Transverse colon (tissue), 4 donors: ENCODE results near the gene FKBP4. TPM values are rescaled to one million over a fixed set of nuclear protein-coding genes. Genes with fewer than 3 reads are reported as not detected.

Experiments used
- DNase-seq: peaks from one replicate; pipeline ENCODE4 v3.0.0-alpha.2; 2019
- H3K27ac ChIP-seq, 4 donors: fragments of 200-600 bp; sonication (generic); 2 replicates each; pipeline ENCODE4 v1.5.1; 2016 to 2018; ENCODE audit warnings: inconsistent platforms in 4 of 4
- H3K27me3 ChIP-seq: fragments of 200-600 bp; sonication (generic); 2 replicates; pipeline ENCODE4 v1.5.1; 2017; ENCODE audit warnings: inconsistent platforms
- H3K36me3 ChIP-seq, 4 donors: fragments of 200-600 bp; sonication (generic); 2 replicates each; pipeline ENCODE4 v1.5.1; 2017 to 2019; ENCODE audit warnings: inconsistent platforms in 4 of 4
- H3K4me1 ChIP-seq, 4 donors: fragments of 200-600 bp; sonication (generic); 2 replicates each; pipeline ENCODE4 v1.5.1; 2017 to 2020; ENCODE audit warnings: inconsistent platforms in 4 of 4
- H3K4me3 ChIP-seq, 4 donors: fragments of 200-600 bp; sonication (generic); 1 replicate in 1 of 4; 2 replicates in 3 of 4; pipeline versions ENCODE4 v1.5.1 to v1.6.1; 2017 to 2019; ENCODE audit warnings: inconsistent platforms in 4 of 4
- H3K9me3 ChIP-seq, 2 donors: fragments of 200-600 bp; sonication (generic); 2 replicates each; pipeline ENCODE4 v1.5.1; 2017 to 2019; ENCODE audit warnings: inconsistent platforms in 2 of 2
- EP300 ChIP-seq: sonication (generic); formaldehyde crosslinking; IDR thresholded peaks from one replicate; pipeline ENCODE4 v1.6.1; 2017; ENCODE audit warnings: antibody characterized with exemption, low read depth
- POLR2A ChIP-seq: fragments of 450-650 bp; IDR thresholded peaks from one replicate; pipeline ENCODE4 v1.6.1; 2016; ENCODE audit warnings: antibody characterized with exemption, mild to moderate bottlenecking, moderate library complexity
- POLR2AphosphoS5 ChIP-seq, 3 donors: sonication (generic); formaldehyde crosslinking; IDR thresholded peaks; one replicate each; pipeline ENCODE4 v1.6.1; 2016; ENCODE audit warnings: antibody characterized with exemption in 3 of 3
- WGBS, 2 donors: methylation state at CpG; one replicate each; pipeline ENCODE4 v1.1.5; 2018; ENCODE audit warnings: low coverage in 1 of 2; 5-methylcytosine and 5-hydroxymethylcytosine counted together
- in situ Hi-C, 4 donors: fragments of 200-750 bp; cut with MboI; loops; one replicate each; pipeline versions ENCODE4 v1.15.0 to v1.15.1; 2017; ENCODE audit warnings: low sequenced_read_pairs in 3 of 4, low pct_ligation_motif_present in 1 of 4, low pct_unique_long_range_greater_than_20kb in 1 of 4
- intact Hi-C: fragments of 100-400 bp; cut with DNase I; formaldehyde crosslinking; loops from one replicate; pipeline ENCODE4 v1.15.1; 2023; ENCODE audit warnings: low total_unique reads
- total RNA-seq, 4 donors: library from RNA; depleted of rRNA; stranded (reverse); fragments of >200 nt; gene quantifications; one replicate each; pipeline ENCODE4 v1.1.0, GENCODE V29; 2016
- TF ChIP-seq, protein P1 (sequence below), 5 experiments: fragments of 200-600 bp in 3 of 5; fragments of 450-650 bp in 2 of 5; sonication (generic) in 3 of 5; IDR thresholded peaks; 1 replicate in 2 of 5; 2 replicates in 3 of 5; pipeline ENCODE4 v1.5.1; 2016 to 2017; ENCODE audit warnings: antibody characterized with exemption in 5 of 5, inconsistent platforms in 3 of 5, mild to moderate bottlenecking in 2 of 5, moderate library complexity in 1 of 5

Gene FKBP4
- total RNA-seq, 4 donors from 2014 or later, result 35.4 to 82.4 (median 49.2) TPM

DNA sequence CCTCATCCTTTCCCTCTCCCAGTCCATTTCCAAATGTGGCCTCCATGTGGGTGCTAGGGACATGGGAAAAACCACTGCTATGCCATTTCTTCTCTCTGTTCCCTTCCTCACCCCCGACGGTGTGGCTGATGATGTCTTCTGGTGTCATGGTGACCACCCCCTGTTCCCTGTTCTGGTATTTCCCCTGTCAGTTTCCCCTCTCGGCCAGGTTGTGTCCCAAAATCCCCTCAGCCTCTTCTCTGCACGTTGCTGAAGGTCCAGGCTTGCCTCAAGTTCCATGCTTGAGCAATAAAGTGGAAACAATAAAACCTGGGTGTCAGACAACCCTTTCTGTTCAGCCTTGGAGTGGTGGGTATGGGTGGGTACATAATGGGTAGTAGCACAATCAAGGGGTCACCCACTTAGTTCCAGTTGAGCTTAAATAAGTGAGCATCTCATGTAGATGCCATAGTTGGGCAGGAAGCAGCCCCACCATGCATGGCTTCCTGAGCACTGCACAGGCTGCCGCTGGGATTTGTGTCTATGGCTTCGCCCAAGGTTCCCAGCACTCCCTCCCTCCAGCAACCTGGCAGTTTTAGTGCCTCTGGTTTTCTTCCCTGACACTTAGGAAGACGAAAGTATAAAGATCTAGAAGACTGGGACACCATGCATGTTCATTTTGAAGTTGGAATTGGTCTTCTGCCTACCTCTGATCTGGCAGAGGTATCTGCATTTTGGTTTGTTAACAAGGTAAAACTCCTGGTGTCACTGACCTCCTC, 9.0 kb downstream of the FKBP4 start:
- H3K27me3 ChIP-seq, result no peaks in the 10 kb centered on the region
- H3K27ac ChIP-seq, result no peak overlapping the region
- intact Hi-C loops (no loop called here), in situ Hi-C loops (no loop called here)
- peaks cover 0 to 47% (median 19%) of the 10 kb centered on the region in 4 donors for H3K36me3 ChIP-seq
- no peak for DNase-seq
- 40 to 78% methylated on average over 1 to 7 of the region's 7 CpGs for WGBS, 2 donors
- TF ChIP-seq POLR2AphosphoS5 (IDR thresholded peaks at IDR 0.05), result no peak
- TF ChIP-seq POLR2A, result no peak
- TF ChIP-seq, protein P1, sequence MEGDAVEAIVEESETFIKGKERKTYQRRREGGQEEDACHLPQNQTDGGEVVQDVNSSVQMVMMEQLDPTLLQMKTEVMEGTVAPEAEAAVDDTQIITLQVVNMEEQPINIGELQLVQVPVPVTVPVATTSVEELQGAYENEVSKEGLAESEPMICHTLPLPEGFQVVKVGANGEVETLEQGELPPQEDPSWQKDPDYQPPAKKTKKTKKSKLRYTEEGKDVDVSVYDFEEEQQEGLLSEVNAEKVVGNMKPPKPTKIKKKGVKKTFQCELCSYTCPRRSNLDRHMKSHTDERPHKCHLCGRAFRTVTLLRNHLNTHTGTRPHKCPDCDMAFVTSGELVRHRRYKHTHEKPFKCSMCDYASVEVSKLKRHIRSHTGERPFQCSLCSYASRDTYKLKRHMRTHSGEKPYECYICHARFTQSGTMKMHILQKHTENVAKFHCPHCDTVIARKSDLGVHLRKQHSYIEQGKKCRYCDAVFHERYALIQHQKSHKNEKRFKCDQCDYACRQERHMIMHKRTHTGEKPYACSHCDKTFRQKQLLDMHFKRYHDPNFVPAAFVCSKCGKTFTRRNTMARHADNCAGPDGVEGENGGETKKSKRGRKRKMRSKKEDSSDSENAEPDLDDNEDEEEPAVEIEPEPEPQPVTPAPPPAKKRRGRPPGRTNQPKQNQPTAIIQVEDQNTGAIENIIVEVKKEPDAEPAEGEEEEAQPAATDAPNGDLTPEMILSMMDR (IDR thresholded peaks at IDR 0.05), result no peak
- TF ChIP-seq EP300, result no peak
- H3K4me1 ChIP-seq, result no peaks in the 10 kb centered on the region
- no peaks in the 10 kb centered on the region for H3K9me3 ChIP-seq
- no peak overlapping the region for H3K4me3 ChIP-seq

DNA sequence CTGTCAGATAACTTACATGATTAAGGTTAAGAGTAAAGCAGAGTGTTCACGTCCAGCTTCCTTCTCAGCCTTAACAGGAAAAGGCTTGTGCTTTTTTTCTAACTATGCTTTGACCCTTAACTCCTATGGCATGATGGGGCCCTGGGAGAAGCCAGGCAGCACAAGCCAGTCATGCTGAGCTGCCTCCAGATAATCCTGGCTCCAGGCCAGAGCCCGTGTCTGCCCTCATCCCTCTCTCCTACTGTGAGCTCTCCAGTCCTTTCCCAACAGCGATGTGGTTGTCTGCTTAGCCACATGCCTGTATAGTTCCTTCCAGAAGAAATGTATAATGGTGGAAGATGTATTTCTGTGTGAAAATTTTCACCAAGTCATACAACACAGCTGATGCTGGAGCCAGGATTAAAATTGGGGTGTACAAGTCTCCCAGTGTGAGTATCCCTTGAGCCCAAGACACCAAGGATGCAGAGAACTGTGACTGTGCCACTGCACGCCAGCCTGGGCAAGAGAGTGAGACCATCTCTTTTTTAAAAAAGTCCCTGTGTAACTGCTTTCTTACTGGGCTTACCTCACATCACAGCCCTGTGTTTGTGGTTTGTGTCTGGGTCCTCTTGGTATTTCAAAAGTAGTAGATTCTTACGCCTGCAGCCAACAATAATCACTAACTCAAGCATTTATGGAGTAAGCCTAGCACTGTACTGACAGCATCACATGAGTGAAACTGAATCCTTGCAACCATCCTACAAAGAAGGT, 9.8 kb downstream of the FKBP4 start:
- whole genome bisulfite sequencing, 2 donors, result 58% methylated on average over 5 of the region's 5 CpGs; no CpG with 5 or more reads in 1 of the 2 donors
- H3K27ac ChIP-seq, result peak overlapping the region in 1 of 4 donors; percentile 10
- no peak for TF ChIP-seq EP300
- TF ChIP-seq, protein P1 (IDR thresholded peaks at IDR 0.05), result no peak
- no peak for TF ChIP-seq POLR2A
- TF ChIP-seq POLR2AphosphoS5 (IDR thresholded peaks at IDR 0.05), result no peak
- no peaks in the 10 kb centered on the region for H3K27me3 ChIP-seq
- no peaks in the 10 kb centered on the region for H3K4me1 ChIP-seq
- no peak for DNase-seq
- H3K36me3 ChIP-seq, result peaks cover 0 to 41% (median 15%) of the 10 kb centered on the region in 4 donors
- no peak overlapping the region for H3K4me3 ChIP-seq
- intact Hi-C loops (no loop called here), in situ Hi-C loops (no loop called here)
- H3K9me3 ChIP-seq, result no peaks in the 10 kb centered on the region

DNA sequence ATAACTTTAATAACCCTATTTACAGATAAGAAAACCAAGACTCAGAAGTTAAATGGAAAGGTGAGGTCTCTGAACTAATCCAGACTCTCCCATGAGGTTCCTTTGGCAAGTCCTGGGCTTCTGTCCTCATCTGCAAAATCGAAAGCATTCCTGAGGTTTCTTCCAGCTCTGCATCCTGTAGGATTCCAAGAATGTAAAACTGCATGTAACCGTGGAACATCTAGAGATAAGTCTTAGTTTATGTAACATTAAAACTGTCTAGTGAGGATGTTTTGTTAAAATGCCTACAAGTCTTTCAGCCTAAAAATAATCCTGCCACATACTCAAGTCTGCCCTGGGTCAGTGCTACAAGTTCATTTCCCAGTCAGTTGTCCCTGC, 10.4 kb downstream of the FKBP4 start:
- no peaks in the 10 kb centered on the region for H3K27me3 ChIP-seq
- intact Hi-C loops (no loop called here), in situ Hi-C loops (no loop called here)
- 56 to 58% methylated on average over 2 of the region's 2 CpGs for WGBS, 2 donors
- DNase-seq, result no peak
- TF ChIP-seq, protein P1 (IDR thresholded peaks at IDR 0.05), result no peak
- no peak for TF ChIP-seq POLR2AphosphoS5 (IDR thresholded peaks at IDR 0.05)
- TF ChIP-seq POLR2A, result no peak
- TF ChIP-seq EP300, result no peak
- peaks cover 0 to 35% (median 12%) of the 10 kb centered on the region in 4 donors for H3K36me3 ChIP-seq
- H3K4me1 ChIP-seq, result no peaks in the 10 kb centered on the region
- no peak overlapping the region for H3K27ac ChIP-seq
- no peak overlapping the region for H3K4me3 ChIP-seq
- no peaks in the 10 kb centered on the region for H3K9me3 ChIP-seq

DNA sequence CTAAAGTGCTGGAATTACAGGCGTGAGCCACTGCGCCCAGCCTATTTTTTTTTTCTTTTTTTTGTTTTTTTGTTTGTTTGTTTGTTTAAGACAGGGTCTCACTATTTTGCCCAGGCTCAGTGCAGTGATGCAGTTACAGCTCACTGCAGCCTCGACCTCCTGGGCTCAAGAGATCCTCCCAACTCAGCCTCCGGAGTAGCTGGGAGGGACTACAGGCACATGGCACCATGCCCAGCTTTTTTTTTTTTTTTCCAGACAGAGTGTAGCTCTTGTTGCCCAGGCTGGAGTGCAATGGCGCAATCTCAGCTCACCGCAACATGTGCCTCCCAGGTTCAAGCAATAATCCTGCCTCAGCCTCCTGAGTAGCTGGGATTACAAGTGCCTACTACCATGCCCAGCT, 11.9 kb downstream of the FKBP4 start:
- Histone ChIP-seq H3K27me3 (no peaks in the 10 kb centered on the region), H3K4me1 (peaks cover 0 to 3% (median 3%) of the 10 kb centered on the region in 4 donors), H3K27ac (no peak overlapping the region), H3K4me3 (no peak overlapping the region), H3K36me3 (peaks cover 0 to 19% (median 6%) of the 10 kb centered on the region in 4 donors), H3K9me3 (no peaks in the 10 kb centered on the region)
- DNase-seq, result no peak
- intact Hi-C loops, result no loop called here
- WGBS, 2 donors, result 89% methylated on average over 6 of the region's 6 CpGs; no CpG with 5 or more reads in 1 of the 2 donors
- TF ChIP-seq POLR2A (no peak), POLR2AphosphoS5 (IDR thresholded peaks at IDR 0.05) (no peak), EP300 (no peak)
- TF ChIP-seq, protein P1 (IDR thresholded peaks at IDR 0.05), result no peak
- in situ Hi-C loops, result no loop called here
